Activated naive CD4-positive, alpha-beta T cell treated with anti-CD3 and anti-CD28 coated beads, Interleukin-2, amount 10 ng/mL, durations not matched to agents 7 days and 5 days (primary cell): Measurements from ENCODE around the gene ZNF548.
"Not testable (repeated sequence)": the region's sequence is repeated elsewhere in the genome, so short reads cannot be mapped to it uniquely, and the experiment has no call there.

Experiments used
- CTCF ChIA-PET: fragments of 350-600 bp; sonication (Branson Sonifier 250); formaldehyde crosslinking; loops from one replicate; lab custom pipeline; 2021; ENCODE audit warnings: antibody characterized with exemption; lab: Charles Lee
- DNase-seq: peaks from one replicate; pipeline ENCODE4 v3.0.0-alpha.2; 2020
- H3K27ac Mint-ChIP-seq: one replicate; pipeline ENCODE4 v1.8.0; 2021; ENCODE audit warnings: mild to moderate bottlenecking, moderate library complexity, mixed read lengths
- H3K27me3 Mint-ChIP-seq: one replicate; pipeline ENCODE4 v1.8.0; 2021; ENCODE audit warnings: mild to moderate bottlenecking, mixed read lengths
- H3K36me3 Mint-ChIP-seq: one replicate; pipeline ENCODE4 v1.8.0; 2021; ENCODE audit warnings: mixed read lengths
- H3K4me1 Mint-ChIP-seq: one replicate; pipeline ENCODE4 v1.8.0; 2021; ENCODE audit warnings: mixed read lengths
- H3K4me3 Mint-ChIP-seq: one replicate; pipeline ENCODE4 v1.8.0; 2021; ENCODE audit warnings: mild to moderate bottlenecking, moderate library complexity, mixed read lengths
- H3K9me3 Mint-ChIP-seq: one replicate; pipeline ENCODE4 v1.8.0; 2021; ENCODE audit warnings: mixed read lengths

Gene ZNF548

GRCh38 chr19:57374647-57375046 lies 15.0 kb upstream of the ZNF548 start:
- DNase-seq, H3K27ac Mint-ChIP-seq, H3K27me3 Mint-ChIP-seq, H3K4me3 Mint-ChIP-seq, H3K4me1 Mint-ChIP-seq, CTCF ChIA-PET: not testable (repeated sequence)
- Mint-ChIP-seq H3K36me3 (peaks cover 76% of the 10 kb centered on the region), H3K9me3 (peaks cover 76% of the 10 kb centered on the region)

DNA sequence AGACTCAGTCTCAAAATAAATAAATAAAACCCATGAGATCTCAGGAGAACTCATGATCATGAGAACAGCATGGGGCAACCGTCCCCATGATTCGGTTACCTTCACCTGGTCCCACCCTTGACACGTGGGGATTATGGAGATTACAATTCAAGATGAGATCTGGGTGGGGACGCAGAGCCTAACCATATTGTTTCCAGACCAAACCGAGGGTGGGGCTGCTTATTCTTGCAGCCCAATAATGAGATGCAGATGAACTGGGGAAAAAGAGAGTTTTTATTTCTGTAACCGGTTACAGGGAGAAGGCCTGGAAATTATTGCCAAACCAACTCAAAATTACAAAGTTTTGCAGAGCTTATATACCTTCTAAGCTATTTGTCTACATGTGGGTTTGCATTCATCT lies 13.5 kb upstream of the ZNF548 start:
- no peak for DNase-seq
- Mint-ChIP-seq H3K4me1 (no peaks in the 10 kb centered on the region), H3K9me3 (peaks cover 78% of the 10 kb centered on the region), H3K36me3 (peaks cover 66% of the 10 kb centered on the region), H3K27ac (no peak overlapping the region), H3K4me3 (no peak overlapping the region), H3K27me3 (no peaks in the 10 kb centered on the region)
- CTCF ChIA-PET, result no interaction called here

DNA sequence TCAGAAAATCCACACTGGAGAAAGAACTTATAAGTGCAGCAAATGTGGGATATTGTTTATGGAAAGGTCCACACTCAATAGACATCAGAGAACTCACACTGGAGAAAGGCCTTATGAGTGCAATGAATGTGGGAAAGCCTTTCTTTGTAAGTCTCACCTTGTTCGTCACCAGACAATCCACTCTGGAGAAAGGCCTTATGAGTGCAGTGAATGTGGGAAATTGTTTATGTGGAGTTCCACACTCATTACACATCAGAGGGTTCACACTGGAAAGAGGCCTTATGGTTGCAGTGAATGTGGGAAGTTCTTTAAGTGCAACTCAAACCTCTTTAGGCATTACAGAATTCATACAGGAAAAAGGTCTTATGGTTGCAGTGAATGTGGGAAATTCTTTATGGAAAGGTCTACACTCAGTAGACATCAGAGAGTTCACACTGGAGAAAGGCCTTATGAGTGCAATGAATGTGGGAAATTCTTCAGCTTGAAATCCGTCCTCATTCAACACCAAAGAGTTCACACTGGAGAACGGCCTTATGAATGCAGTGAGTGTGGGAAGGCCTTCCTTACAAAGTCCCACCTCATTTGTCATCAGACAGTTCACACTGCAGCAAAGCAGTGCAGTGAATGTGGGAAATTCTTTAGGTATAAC lies 12.0 kb upstream of the ZNF548 start:
- Mint-ChIP-seq H3K4me3 (no peak overlapping the region), H3K36me3 (peaks cover 53% of the 10 kb centered on the region), H3K27me3 (no peaks in the 10 kb centered on the region), H3K4me1 (no peaks in the 10 kb centered on the region), H3K9me3 (peaks cover 71% of the 10 kb centered on the region), H3K27ac (no peak overlapping the region)
- CTCF ChIA-PET, result no interaction called here
- no peak for DNase-seq

- H3K36me3 Mint-ChIP-seq, result peaks cover 27% of the 10 kb centered on the region
- no peaks in the 10 kb centered on the region for H3K27me3 Mint-ChIP-seq
- no peak overlapping the region for H3K27ac Mint-ChIP-seq
- no peak overlapping the region for H3K4me3 Mint-ChIP-seq
- peaks cover 66% of the 10 kb centered on the region for H3K9me3 Mint-ChIP-seq
- no peak for DNase-seq
- CTCF ChIA-PET, result interaction anchor here (0.6 kb wide), 1 partner anchor 240 kb away, joined by 3 read pairs; no protein-coding TSS in a partner anchor
- no peaks in the 10 kb centered on the region for H3K4me1 Mint-ChIP-seq
Observed at GRCh38 chr19:57380923-57381322, 8.7 kb upstream of the ZNF548 start.

- Mint-ChIP-seq H3K36me3 (peaks cover 10% of the 10 kb centered on the region), H3K9me3 (peaks cover 60% of the 10 kb centered on the region), H3K4me1 (no peaks in the 10 kb centered on the region), H3K27ac (no peak overlapping the region), H3K27me3 (no peaks in the 10 kb centered on the region), H3K4me3 (no peak overlapping the region)
- CTCF ChIA-PET, result no interaction called here
- DNase-seq, result no peak
Observed at GRCh38 chr19:57382806-57383488, 6.7 kb upstream of the ZNF548 start.

DNA sequence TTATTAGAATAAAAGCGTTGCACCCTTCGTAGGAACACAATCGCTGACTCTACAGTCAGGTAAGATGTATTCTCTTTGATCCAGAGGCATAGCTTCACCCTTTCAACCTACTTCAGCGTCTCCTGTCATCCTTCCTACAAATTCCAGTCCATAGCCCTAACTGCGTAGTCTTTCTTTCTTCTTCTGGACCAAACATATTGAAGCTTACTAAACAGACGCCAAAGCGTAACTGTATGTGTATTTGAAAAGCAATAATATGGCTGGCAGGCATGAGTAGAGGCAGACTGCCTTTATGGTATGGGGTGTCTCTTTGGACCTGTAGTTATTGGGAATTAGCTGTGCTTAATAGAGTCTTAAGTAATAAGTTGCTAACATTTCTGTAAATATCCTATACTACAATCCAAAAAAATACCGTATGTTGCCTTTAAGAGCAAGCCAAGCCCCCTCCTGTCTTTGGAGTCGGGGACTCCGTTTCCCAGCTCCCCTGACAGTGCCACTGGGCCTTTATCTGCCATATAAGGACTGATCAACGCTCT lies 392 bp upstream of the ZNF548 start:
- no peaks in the 10 kb centered on the region for H3K27me3 Mint-ChIP-seq
- H3K27ac Mint-ChIP-seq, result peak overlapping the region; percentile 96
- H3K4me1 Mint-ChIP-seq, result peaks cover 33% of the 10 kb centered on the region
- H3K9me3 Mint-ChIP-seq, result peaks cover 50% of the 10 kb centered on the region
- DNase-seq, result no peak
- H3K4me3 Mint-ChIP-seq, result peak overlapping the region; percentile 96
- peaks cover 43% of the 10 kb centered on the region for H3K36me3 Mint-ChIP-seq
- CTCF ChIA-PET, result interaction anchor here (0.6 kb wide), 1 partner anchor 918 kb away, joined by 3 read pairs; no protein-coding TSS in a partner anchor

DNA sequence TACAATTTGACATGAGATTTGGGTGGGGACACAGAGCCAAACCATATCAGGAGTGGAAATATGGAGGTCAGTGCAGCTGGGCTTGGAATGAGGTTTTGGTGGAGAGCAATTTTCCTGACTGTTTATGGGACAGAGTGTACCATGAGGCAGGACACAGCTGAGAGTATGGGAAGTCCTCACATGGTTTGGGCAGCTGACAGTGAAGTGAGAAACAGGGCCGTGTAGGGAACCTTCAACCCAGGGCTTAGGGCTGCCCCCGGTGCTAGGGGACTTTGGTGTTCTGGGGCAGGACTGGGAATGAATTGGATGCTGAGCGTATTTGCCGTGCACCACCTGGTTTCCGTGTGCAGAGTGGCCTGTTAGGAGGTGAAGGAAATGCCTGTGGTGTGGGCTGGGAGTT lies 6.1 kb downstream of the ZNF548 start:
- no peak for DNase-seq
- Mint-ChIP-seq H3K4me1 (peaks cover 11% of the 10 kb centered on the region), H3K36me3 (peaks cover 85% of the 10 kb centered on the region), H3K27me3 (no peaks in the 10 kb centered on the region), H3K27ac (no peak overlapping the region), H3K4me3 (no peak overlapping the region), H3K9me3 (peaks cover 69% of the 10 kb centered on the region)
- CTCF ChIA-PET, result no interaction called here

GRCh38 chr19:57398868-57399267 lies 9.2 kb downstream of the ZNF548 start:
- no peak for DNase-seq
- Mint-ChIP-seq H3K36me3 (peaks cover 67% of the 10 kb centered on the region), H3K9me3 (peaks cover 64% of the 10 kb centered on the region), H3K27me3 (no peaks in the 10 kb centered on the region), H3K4me1 (no peaks in the 10 kb centered on the region), H3K27ac (no peak overlapping the region), H3K4me3 (no peak overlapping the region)
- CTCF ChIA-PET, result no interaction called here

GRCh38 chr19:57403737-57404563 lies 14.3 kb downstream of the ZNF548 start:
- no peak for DNase-seq
- CTCF ChIA-PET, result no interaction called here
- no peak overlapping the region for H3K4me3 Mint-ChIP-seq
- H3K36me3 Mint-ChIP-seq, result peaks cover 17% of the 10 kb centered on the region
- peaks cover 5% of the 10 kb centered on the region for H3K4me1 Mint-ChIP-seq
- no peaks in the 10 kb centered on the region for H3K27me3 Mint-ChIP-seq
- no peak overlapping the region for H3K27ac Mint-ChIP-seq
- peaks cover 24% of the 10 kb centered on the region for H3K9me3 Mint-ChIP-seq

- peaks cover 4% of the 10 kb centered on the region for H3K36me3 Mint-ChIP-seq
Observed at GRCh38 chr19:57406516-57407123, 17.0 kb downstream of the ZNF548 start.

GRCh38 chr19:57410877-57411671 lies 21.4 kb downstream of the ZNF548 start, which contains the start of gene ZNF17:
Gene ZNF17, plus strand, starts transcription at chr19:57411161. Its CDS starts 2,455 bp downstream, at chr19:57413616.
- H3K9me3 Mint-ChIP-seq, result peaks cover 17% of the 10 kb centered on the region
- peak; percentile 96 for DNase-seq
- H3K27ac Mint-ChIP-seq, result peak within 1 kb of the TSS; percentile 88
- H3K4me3 Mint-ChIP-seq, result peak within 1 kb of the TSS; percentile 89
- H3K27me3 Mint-ChIP-seq, result no peaks in the 10 kb centered on the region
- CTCF ChIA-PET, result no interaction called here
- H3K4me1 Mint-ChIP-seq, result peaks cover 26% of the 10 kb centered on the region
- peaks cover 36% of the 10 kb centered on the region for H3K36me3 Mint-ChIP-seq

More at GRCh38 chr19:57406516-57407123, 17.0 kb downstream of the ZNF548 start:
- Mint-ChIP-seq H3K27ac (no peak overlapping the region), H3K4me3 (no peak overlapping the region), H3K4me1 (peaks cover 19% of the 10 kb centered on the region), H3K9me3 (peaks cover 8% of the 10 kb centered on the region), H3K27me3 (no peaks in the 10 kb centered on the region)
- CTCF ChIA-PET, result interaction anchor here (1.2 kb wide), 1 partner anchor 21 kb away, joined by 3 read pairs; no protein-coding TSS in a partner anchor
- DNase-seq, result peak; percentile 83

GRCh38 chr19:57419439-57419838 lies 29.8 kb downstream of the ZNF548 start:
- Mint-ChIP-seq H3K27ac (no peak overlapping the region), H3K9me3 (peaks cover 64% of the 10 kb centered on the region), H3K4me3 (no peak overlapping the region), H3K4me1 (no peaks in the 10 kb centered on the region), H3K36me3 (peaks cover 72% of the 10 kb centered on the region), H3K27me3 (no peaks in the 10 kb centered on the region)
- DNase-seq, result no peak
- CTCF ChIA-PET, result no interaction called here

- no peak overlapping the region for H3K27ac Mint-ChIP-seq
- no peaks in the 10 kb centered on the region for H3K4me1 Mint-ChIP-seq
- peaks cover 58% of the 10 kb centered on the region for H3K36me3 Mint-ChIP-seq
- peaks cover 57% of the 10 kb centered on the region for H3K9me3 Mint-ChIP-seq
- H3K4me3 Mint-ChIP-seq, result no peak overlapping the region
- CTCF ChIA-PET, result no interaction called here
- DNase-seq, result no peak
- H3K27me3 Mint-ChIP-seq, result no peaks in the 10 kb centered on the region
Observed at GRCh38 chr19:57421037-57421436, 31.4 kb downstream of the ZNF548 start.
